T-helper 22 cell (primary cell): ENCODE measurements around the gene THBS3.
"Not testable (repeated sequence)": the region's sequence is repeated elsewhere in the genome, so short reads cannot be mapped to it uniquely, and the experiment has no call there.

ENCODE experiments used
- DNase-seq: peaks from one replicate; pipeline ENCODE4 v3.0.0-alpha.2; 2020; ENCODE audit warnings: low read depth

The THBS3 gene

GRCh38 chr1:155207806-155208540 lies at the start of gene THBS3:
THBS3 (minus strand) TSS chr1:155207897; CDS start chr1:155207876, 21 bp downstream.
- no peak for DNase-seq

- no peak for DNase-seq
Observed at GRCh38 chr1:155256058-155256852, 48.6 kb upstream of the THBS3 start.

GRCh38 chr1:155255243-155256007 lies 47.7 kb upstream of the THBS3 start, which contains the start of gene ENTREP3:
ENTREP3 (minus strand) TSS chr1:155255483; CDS start chr1:155254877, 606 bp downstream.
- DNase-seq: peak; percentile 65

GRCh38 chr1:155254714-155255242 lies 47.1 kb upstream of the THBS3 start:
- no peak for DNase-seq

- no peak for DNase-seq
Observed at GRCh38 chr1:155254228-155254713, 46.6 kb upstream of the THBS3 start.

- DNase-seq: no peak
Observed at GRCh38 chr1:155253797-155254196, 46.1 kb upstream of the THBS3 start.

- no peak for DNase-seq
Observed at GRCh38 chr1:155253208-155253607, 45.5 kb upstream of the THBS3 start.

- no peak for DNase-seq
Observed at GRCh38 chr1:155251566-155251965, 43.9 kb upstream of the THBS3 start.

GRCh38 chr1:155250633-155251449 lies 43.1 kb upstream of the THBS3 start:
- DNase-seq: peak; percentile 83

GRCh38 chr1:155250246-155250632 lies 42.5 kb upstream of the THBS3 start:
- no peak for DNase-seq

- no peak for DNase-seq
Observed at GRCh38 chr1:155247667-155248553, 40.2 kb upstream of the THBS3 start.

- DNase-seq: not testable (repeated sequence)
Observed at GRCh38 chr1:155246796-155247195, 39.1 kb upstream of the THBS3 start.

- no peak for DNase-seq
Observed at GRCh38 chr1:155245163-155245524, 37.4 kb upstream of the THBS3 start.

GRCh38 chr1:155244368-155245162 lies 36.9 kb upstream of the THBS3 start:
- peak; percentile 94 for DNase-seq

- no peak for DNase-seq
Observed at GRCh38 chr1:155242805-155243358, 35.2 kb upstream of the THBS3 start.

GRCh38 chr1:155241841-155242264 lies 34.2 kb upstream of the THBS3 start:
- no peak for DNase-seq

- DNase-seq: peak; percentile 60
Observed at GRCh38 chr1:155241069-155241679, 33.5 kb upstream of the THBS3 start.

GRCh38 chr1:155236451-155236850 lies 28.8 kb upstream of the THBS3 start:
- no peak for DNase-seq
